Lung microvascular endothelial cell (primary cell): ENCODE data around the gene NKAIN1. TPM values are rescaled to one million over a fixed set of nuclear protein-coding genes. Genes with fewer than 3 reads are reported as not detected.
"Not testable (repeated sequence)": the region's sequence is repeated elsewhere in the genome, so short reads cannot be mapped to it uniquely, and the experiment has no call there.

Experiments
- DNase-seq, 2 donors: peaks; one replicate each; pipeline versions ENCODE4 v3.0.0 to v3.0.0-alpha.2; 2010; ENCODE audit warnings: low read depth in 2 of 2
- total RNA-seq: library from RNA; depleted of rRNA; stranded (reverse); fragments of >200 nt; gene quantifications from 2 replicates; pipeline ENCODE4 v1.2.1, GENCODE V29; 2014

The NKAIN1 gene
- total RNA-seq, 1 donor from 2014 or later, result not detected

DNA sequence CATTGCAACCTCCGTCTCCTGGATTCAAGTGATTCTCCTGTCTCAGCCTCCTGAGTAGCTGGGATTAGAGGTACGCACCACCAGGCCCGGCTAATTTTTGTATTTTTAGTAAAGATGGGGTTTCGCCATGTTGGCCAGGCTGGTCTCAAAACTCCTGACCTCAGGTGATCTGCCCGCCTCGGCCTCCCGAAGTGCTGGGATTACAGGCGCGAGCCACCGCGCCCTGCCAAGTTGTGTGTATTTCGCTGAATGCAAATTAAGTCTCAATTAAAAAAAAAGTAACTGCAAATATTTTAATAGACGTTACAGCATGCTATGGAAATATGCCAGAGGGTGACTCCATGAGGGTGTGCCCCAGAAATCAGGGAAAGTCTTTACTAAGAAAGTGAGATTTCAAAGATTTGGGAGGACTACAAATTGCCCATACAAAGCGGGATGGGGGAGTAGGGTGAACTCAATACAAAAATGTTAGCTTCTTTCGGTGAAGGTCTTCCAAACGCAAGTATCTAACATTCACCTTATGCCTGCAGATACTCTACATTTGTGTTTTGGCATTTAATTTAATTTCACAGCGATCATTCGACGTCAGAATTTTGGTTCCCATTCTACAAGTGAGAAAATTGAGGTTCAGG, 85.6 kb downstream of the NKAIN1 start:
- peak in 1 of 2 donors; percentile 3 for DNase-seq

DNA sequence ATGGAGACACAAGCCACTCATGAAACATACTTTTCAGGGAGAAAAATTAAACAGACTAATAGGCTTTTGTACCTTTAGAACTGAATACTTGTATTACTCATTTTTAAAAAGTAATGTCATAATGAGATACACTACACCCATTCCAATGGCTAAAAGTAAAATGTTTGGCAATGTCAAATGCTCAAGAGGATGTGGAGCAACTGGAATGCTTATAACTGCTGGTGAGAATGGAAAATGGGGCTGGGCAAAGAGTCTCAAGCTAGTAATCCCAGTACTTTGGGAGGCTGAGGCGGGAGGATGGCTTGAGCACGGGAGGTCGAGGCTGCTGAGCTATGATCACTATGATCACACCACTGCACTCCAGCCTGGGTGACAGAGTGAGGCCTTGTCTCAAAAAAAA, 86.3 kb downstream of the NKAIN1 start:
- DNase-seq, result no peak

DNA sequence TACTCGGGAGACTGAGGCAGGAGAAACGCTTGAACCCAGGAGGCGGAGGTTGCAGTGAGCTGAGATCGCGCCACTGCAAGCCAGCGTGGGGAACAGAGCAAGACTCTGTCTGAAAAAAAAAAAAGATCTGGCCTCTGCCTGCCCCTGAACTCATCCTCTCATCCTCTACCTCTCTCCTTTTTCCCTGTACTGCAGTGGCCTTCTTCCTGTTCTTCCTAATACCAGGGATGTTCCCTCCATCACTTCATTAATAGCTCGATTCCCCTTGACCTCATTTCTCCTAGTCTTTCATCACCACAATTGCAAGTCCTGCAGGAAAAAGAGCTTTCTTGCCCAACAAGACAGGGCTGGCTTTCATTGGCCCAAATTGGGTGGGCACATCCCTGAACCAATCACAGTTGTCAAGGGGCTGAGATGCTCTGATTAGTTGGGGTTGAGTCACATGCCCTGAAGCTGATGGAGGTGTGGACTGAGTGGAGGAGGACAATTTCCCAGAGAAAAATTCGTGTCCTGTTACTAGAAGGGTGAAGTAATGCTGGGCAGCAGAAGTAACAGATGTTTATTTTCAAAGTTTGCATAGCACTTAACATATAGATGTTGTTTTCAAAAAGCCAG, 87.4 kb downstream of the NKAIN1 start:
- DNase-seq, result peak in 1 of 2 donors; percentile 14

DNA sequence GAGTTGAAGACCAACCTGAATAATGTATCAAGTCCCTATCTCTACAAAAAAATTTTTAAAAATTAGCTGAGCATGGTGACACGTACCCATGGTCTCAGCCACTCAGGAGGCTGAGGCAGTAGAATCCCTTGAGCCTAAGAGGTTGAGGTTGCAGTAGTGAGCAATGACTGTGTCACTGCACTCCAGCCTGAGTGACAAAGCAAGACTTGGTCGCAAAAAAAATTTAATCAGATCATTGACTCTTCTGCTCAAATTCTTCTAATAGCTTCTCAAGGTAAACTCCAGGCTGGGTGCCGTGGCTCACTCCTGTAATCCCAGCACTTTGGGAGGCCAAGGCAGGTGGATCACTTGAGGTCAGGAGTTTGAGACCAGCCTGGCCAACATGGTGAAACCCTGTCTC, 88.3 kb downstream of the NKAIN1 start:
- DNase-seq, result no peak

DNA sequence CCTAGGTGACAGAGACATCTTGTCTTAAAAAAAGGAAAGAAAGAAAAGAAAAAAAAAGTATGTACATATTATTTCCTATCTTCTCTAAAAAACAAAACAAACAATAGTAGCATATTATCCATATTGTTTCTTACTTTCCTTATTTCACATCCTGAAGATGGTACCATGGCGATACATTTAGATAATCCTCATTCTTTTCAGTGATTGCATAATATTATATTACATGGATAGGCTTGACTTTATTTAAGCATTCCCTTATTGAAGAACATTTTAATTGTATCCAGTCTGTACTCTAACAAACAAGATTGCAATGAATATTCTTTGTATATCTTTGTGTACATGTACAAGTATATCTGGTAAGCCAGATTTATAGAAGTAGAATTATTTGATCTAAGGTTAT, 91.3 kb downstream of the NKAIN1 start:
- no peak for DNase-seq

DNA sequence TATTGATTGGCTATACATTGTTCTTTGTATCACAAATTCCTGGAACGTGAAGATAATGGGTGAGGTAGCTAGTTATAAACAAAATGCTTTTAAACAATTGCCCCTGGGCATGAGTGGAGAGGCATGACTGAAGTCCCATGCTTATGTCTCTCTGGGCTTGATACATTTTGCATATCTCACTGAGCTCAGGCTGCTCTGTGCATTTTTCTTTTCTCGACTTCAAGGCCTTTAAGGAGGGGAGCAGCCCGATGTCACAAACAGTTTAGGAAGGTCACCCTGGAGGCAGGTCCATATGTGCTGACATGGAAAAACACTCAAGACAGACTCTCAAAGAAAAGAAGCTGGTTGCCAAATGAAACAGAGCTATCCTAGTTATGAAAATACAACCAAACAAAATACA, 94.0 kb downstream of the NKAIN1 start:
- no peak for DNase-seq

DNA sequence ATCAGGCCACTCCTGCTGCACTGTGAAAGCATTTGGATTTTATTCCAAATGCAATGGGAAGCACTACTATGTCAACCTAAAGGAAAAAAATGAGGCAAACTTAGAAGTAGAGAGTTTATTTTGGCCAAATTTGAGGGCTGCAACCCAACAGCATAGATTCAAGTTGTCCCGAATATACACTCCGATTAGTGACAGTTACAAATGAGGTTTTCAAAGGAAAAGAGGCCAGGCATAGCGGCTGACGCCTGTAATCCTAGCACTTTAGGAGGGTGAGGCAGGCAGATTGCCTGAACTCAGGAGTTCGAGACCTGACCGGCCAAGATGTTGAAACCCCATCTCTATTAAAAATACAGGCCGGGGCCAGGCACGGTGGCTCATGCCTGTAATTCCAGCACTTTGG, 95.2 kb downstream of the NKAIN1 start:
- DNase-seq, result no peak

DNA sequence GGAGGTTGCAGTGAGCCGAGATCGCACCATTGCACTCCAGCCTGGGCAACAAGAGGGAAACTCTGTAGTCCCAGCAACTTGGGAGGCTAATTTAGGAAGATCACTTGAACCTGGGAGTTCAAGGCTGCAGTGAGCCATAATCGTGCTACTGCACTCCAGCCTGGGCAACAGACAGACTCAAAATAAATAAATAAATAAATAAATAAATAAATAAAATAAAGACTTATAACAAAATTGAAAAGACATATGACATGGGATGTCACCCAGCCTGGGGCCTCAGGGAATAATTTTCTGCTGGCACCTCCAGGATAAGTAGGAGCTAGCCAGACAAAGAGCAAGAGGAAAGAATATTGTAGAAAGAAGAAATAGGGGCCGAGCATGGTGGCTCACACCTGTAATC, 96.2 kb downstream of the NKAIN1 start:
- no peak for DNase-seq

DNA sequence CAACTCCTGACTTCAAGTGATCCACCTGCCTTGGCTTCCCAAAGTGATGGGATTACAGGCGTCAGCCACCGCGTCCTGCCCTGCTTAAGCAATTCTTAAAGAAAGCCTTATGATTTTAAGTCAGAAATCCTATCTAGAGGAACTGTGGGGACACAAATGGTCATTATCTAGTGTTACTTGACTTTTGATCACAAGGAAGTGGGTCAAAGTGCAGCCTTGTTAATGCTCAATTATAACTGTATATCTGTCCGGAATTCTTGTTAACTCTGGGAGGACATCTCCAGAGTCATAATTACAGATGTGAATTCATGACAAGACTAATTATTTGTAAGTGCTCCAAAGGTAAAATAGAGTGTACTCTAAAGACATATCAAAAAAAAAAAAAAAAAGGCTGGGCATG, 97.3 kb downstream of the NKAIN1 start:
- DNase-seq, result no peak

DNA sequence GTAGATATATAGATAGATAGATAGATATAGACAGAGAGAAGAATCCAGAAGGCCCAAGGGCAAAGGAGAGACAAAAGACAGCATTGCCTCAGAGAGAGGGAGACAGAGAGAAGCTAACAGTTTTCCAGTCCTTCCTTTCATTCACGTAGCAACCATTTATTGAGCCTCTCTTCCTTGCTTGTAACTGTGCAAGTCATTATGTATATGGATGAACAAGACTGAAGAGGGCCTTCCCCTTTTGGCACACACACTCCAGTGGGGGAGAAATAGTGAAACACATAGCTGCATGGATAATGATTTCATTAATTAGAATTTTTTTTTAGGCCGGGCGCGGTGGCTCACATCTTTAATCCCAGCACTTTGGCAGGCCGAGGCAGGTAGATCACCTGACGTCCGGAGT, 99.4 kb downstream of the NKAIN1 start:
- DNase-seq, result no peak

DNA sequence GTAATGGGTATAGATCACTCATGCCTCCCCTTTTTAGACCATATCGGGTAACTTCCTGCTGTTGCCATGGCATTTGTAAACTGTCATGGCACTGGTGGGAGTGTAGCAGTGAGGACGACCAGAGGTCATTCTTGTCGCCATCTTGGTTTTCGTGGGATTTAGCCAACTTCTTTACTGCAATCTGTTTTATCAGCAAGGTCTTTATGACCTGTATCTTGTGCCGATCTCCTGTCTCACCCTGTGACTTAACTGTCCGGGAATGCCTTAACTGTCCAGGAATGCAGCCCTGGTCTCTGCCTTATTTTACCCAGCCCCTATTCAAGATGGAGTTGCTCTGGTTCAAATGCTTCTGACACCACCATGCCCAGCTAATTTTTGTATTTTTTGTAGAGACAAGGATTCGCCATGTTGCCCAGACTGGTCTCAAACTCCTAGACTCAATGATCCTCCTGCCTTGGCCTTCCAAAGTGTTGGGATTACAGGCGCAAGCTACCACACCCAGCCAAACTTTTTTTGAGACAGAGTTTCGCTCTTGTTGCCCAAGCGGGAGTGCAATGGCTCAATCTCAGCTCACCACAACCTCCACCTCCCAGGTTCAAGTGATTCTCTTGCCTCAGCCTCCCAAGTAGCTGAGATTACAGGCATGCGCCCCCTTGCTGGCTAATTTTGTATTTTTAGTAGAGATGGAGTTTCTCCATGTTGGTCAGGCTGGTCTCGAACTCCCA, 100.7 kb downstream of the NKAIN1 start:
- DNase-seq, result not testable (repeated sequence)

DNA sequence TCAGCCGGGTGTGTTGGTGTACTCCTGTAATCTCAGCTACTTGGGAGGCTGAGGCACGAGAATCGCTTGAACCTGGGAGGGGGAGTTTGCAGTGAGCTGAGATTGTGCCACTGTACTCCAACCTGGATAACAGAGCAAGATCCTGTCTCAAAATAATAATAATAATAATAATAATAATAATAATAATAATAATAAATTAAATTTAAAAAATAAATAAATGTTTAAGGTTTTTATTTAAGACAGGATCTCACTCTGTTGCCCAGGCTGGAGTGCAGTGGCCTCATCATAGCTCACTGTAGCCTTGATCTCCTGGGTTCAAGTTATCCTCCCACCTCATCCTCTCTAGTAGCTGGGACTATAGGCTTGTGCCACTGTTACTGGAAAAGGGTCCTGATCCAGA, 101.8 kb downstream of the NKAIN1 start:
- not testable (repeated sequence) for DNase-seq

DNA sequence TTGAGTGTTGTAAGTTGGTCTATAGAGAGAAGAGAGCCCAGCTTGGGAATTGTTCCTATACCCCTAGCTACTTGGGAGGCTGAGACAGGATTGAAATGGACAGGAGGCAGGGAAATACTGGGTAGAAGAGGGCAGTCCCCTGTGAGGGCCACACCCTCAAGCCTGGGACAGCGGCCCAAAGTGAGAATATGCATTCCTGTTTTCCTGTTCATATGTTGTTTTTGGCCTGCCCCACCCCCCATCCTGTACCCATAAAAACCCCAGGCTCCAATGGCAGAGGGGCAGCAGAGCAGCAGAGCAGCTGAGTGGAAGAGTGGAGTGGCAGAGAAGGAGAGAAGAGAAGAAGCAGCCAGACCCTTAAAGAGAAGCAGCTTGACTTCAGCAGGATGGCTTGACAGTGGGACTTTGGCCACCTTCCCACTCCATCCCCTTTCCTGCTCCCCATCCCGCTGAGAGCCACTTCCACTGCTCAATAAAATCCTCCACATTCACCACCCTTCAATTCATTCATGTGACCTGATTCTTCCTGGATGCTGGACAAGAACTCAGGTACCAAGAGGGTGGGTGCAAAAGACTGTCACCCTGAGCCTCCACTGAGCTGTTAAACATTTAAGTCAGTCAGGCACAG, 103.6 kb downstream of the NKAIN1 start:
- no peak for DNase-seq

DNA sequence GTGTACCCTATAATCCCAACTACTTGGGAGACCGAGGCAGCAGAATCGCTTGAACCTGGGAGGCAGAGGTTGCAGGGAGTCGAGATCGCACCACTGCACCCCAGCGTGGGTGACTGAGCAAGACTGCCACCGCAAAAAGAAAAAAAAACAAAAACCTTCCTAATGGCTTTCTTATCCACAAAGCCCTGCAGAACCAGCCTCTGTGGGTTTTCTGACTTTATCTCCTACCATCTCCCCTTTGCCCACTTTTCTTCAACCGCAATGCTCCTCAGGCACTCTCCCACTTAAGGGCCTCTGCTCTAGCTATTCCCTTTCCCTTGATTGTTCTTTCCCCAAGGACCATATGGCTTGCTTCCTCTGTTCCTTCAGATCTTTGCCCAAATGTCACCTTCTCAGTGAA, 106.3 kb downstream of the NKAIN1 start:
- DNase-seq, result no peak

Other genes starting within 250 kb of the NKAIN1 start
- 47.5 and 57.5 TPM in 2 replicates for gene PUM1, start 174.2 kb downstream of the NKAIN1 start, total RNA-seq
- 99.2 and 110 TPM in 2 replicates for gene SNRNP40, start 56.9 kb upstream of the NKAIN1 start, total RNA-seq
- 23.0 and 24.2 TPM in 2 replicates for gene ZCCHC17, start 57.1 kb upstream of the NKAIN1 start, total RNA-seq
- 0.20 and 0.87 TPM in 2 replicates for gene FABP3, start 133.2 kb upstream of the NKAIN1 start, total RNA-seq
- gene SERINC2, start 173.3 kb upstream of the NKAIN1 start, total RNA-seq, result 5.2 and 9.1 TPM in 2 replicates